ENCODE results near the gene HLCS. TPM values are rescaled to one million over a fixed set of nuclear protein-coding genes. Genes with fewer than 3 reads are reported as not detected.
"Not testable (repeated sequence)": the region's sequence is repeated elsewhere in the genome, so short reads cannot be mapped to it uniquely, and the experiment has no call there.

Gene HLCS
- total and polyA plus RNA-seq, 2 donors (not counting 3 experiments of a cell fraction or from before 2014, with no cell fraction given) = 6.7 to 17.2 TPM

DNA sequence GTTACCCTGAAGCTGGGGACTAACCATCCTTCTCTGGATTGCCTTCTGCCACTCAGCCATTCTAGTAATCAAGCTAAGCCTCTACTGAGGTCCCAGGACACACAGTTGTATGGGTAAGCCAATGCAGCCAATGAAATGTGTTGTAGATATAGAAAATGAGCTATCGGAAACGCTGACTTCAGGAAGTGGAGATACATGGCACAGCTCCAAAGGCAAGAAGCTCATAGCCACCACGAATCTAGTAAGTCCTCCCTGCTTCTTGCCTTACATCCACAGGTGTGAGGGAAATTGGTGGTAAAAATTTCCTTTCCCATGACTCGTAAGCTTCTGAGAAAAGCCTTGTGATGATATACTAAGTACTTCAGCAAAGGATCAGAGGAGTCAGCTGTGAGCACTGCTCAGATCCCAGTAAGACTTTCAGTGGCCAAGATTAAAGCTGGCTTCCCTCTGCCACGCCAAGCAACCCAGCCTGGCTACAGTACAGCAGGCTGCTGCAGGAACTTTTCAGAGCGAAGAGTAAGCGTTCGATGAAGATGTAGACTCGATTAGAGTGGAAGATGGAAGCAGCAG, 149.8 kb downstream of the HLCS start:
- FAIRE-seq (no peak), DNase-seq (ENCODE audit: low read depth, low spot score) (peak; percentile 8)
- intact Hi-C loops (cut with micrococcal nuclease) = no loop called here
- TF ChIP-seq EZH2 (IDR thresholded peaks at IDR 0.05; ENCODE audit: borderline replicate concordance, low read depth, low read length, severe bottlenecking) (no peak), FOS (IDR thresholded peaks at IDR 0.05; ENCODE audit: borderline replicate concordance, insufficient read depth, low read length) (no peak), MYC (IDR thresholded peaks at IDR 0.05; ENCODE audit: low read depth, low read length) (no peak), JUN (IDR thresholded peaks at IDR 0.05; ENCODE audit: borderline replicate concordance, insufficient read depth, insufficient read length, low read depth) (no peak), POLR2A (IDR thresholded peaks at IDR 0.05; ENCODE audit: low read depth, low read length) (no peak), GATA2 (IDR thresholded peaks at IDR 0.05; ENCODE audit: insufficient read depth, insufficient read length, low read depth, low read length) (no peak), POLR2AphosphoS5 (IDR thresholded peaks at IDR 0.05; ENCODE audit: insufficient read depth, low read depth, low read length) (no peak)
- TF ChIP-seq, protein P1, sequence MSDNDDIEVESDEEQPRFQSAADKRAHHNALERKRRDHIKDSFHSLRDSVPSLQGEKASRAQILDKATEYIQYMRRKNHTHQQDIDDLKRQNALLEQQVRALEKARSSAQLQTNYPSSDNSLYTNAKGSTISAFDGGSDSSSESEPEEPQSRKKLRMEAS (IDR thresholded peaks at IDR 0.05; ENCODE audit: insufficient read depth, insufficient read length) = no peak
- TF ChIP-seq, protein P2, sequence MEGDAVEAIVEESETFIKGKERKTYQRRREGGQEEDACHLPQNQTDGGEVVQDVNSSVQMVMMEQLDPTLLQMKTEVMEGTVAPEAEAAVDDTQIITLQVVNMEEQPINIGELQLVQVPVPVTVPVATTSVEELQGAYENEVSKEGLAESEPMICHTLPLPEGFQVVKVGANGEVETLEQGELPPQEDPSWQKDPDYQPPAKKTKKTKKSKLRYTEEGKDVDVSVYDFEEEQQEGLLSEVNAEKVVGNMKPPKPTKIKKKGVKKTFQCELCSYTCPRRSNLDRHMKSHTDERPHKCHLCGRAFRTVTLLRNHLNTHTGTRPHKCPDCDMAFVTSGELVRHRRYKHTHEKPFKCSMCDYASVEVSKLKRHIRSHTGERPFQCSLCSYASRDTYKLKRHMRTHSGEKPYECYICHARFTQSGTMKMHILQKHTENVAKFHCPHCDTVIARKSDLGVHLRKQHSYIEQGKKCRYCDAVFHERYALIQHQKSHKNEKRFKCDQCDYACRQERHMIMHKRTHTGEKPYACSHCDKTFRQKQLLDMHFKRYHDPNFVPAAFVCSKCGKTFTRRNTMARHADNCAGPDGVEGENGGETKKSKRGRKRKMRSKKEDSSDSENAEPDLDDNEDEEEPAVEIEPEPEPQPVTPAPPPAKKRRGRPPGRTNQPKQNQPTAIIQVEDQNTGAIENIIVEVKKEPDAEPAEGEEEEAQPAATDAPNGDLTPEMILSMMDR (IDR thresholded peaks at IDR 0.05; ENCODE audit: extremely low read depth in 1 of 2, insufficient read depth in 1 of 2, low read depth in 1 of 2, low read length in 2 of 2) = no peak
- Histone ChIP-seq H3K4me1 (ENCODE audit: control insufficient read depth, extremely low read depth, insufficient read depth, low read length) (no peaks in the 10 kb centered on the region), H4K20me1 (replicated peaks; ENCODE audit: control insufficient read depth, extremely low read depth, insufficient read depth, low read length) (no peaks in the 10 kb centered on the region), H3K9me3 (replicated peaks; ENCODE audit: control insufficient read depth, insufficient read depth, low read length) (no peaks in the 10 kb centered on the region), H3K9me1 (replicated peaks; ENCODE audit: control insufficient read depth, extremely low read depth, insufficient read depth, low read length) (no peaks in the 10 kb centered on the region), H3K79me2 (ENCODE audit: control insufficient read depth, insufficient read depth, low read length) (no peaks in the 10 kb centered on the region), H2AFZ (ENCODE audit: low read depth, low read length) (no peak overlapping the region), H3K36me3 (ENCODE audit: control insufficient read depth in 2 of 2, extremely low read depth in 1 of 2, insufficient read depth in 2 of 2, low read length in 2 of 2) (no peaks in the 10 kb centered on the region), H3K4me2 (ENCODE audit: insufficient read depth, low read length) (no peak overlapping the region), H3K9ac (replicated peaks; ENCODE audit: extremely low read depth, insufficient read depth, low read length) (no peak overlapping the region), H3K27me3 (ENCODE audit: control insufficient read depth in 2 of 2, insufficient read depth in 2 of 2, low read length in 2 of 2) (no peaks in the 10 kb centered on the region), H3K4me3 (replicated peaks in 1 of 3; ENCODE audit: insufficient read depth in 1 of 3, low read depth in 1 of 3, low read length in 3 of 3) (no peak overlapping the region), H3K27ac (ENCODE audit: insufficient read depth, low read depth, low read length) (no peak overlapping the region)
- ChIA-PET POLR2A (no interaction called here), CTCF (interaction anchor here (1.1 to 1.2 kb wide), 3 partner anchors 69 to 101 kb away, joined by 3 to 5 read pairs (median 4); no protein-coding TSS in a partner anchor)
- dilution Hi-C loops (cut with MboI; ENCODE audit: extremely low pct_ligation_motif_present, low sequenced_read_pairs) = no loop called here
- no TSS peak for BruUV-seq (replicated peaks)

DNA sequence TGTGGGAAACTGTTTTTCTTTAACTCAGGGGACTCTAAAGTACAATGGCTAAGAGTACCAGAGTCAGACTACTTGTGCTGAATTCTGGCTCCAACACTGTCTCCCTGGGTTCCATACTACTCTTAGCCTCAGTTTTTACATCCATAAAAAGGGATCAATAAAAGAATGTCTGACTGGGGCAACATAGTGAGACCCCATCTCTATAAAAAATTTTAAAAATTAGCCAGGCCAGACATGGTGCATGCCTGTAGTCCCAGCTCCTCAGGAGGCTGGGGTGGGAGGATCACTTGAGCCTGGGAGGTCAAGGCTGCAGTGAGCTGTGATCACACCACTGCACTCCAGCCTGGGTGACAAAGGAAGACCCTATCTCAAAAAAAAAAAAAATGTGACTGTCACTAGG, 150.4 kb downstream of the HLCS start:
- H3K9me1 ChIP-seq (replicated peaks; ENCODE audit: control insufficient read depth, extremely low read depth, insufficient read depth, low read length); H2AFZ ChIP-seq (ENCODE audit: low read depth, low read length); H4K20me1 ChIP-seq (replicated peaks; ENCODE audit: control insufficient read depth, extremely low read depth, insufficient read depth, low read length); H3K4me1 ChIP-seq (ENCODE audit: control insufficient read depth, extremely low read depth, insufficient read depth, low read length); intact Hi-C loops (cut with micrococcal nuclease); H3K79me2 ChIP-seq (ENCODE audit: control insufficient read depth, insufficient read depth, low read length); H3K9ac ChIP-seq (replicated peaks; ENCODE audit: extremely low read depth, insufficient read depth, low read length); H3K9me3 ChIP-seq (replicated peaks; ENCODE audit: control insufficient read depth, insufficient read depth, low read length); H3K27me3 ChIP-seq (ENCODE audit: control insufficient read depth in 2 of 2, insufficient read depth in 2 of 2, low read length in 2 of 2); BruUV-seq (replicated peaks); DNase-seq (ENCODE audit: low read depth, low spot score); POLR2A ChIA-PET; H3K4me2 ChIP-seq (ENCODE audit: insufficient read depth, low read length); H3K36me3 ChIP-seq (ENCODE audit: control insufficient read depth in 2 of 2, extremely low read depth in 1 of 2, insufficient read depth in 2 of 2, low read length in 2 of 2); H3K27ac ChIP-seq (ENCODE audit: insufficient read depth, low read depth, low read length); FAIRE-seq; H3K4me3 ChIP-seq (replicated peaks in 1 of 3; ENCODE audit: insufficient read depth in 1 of 3, low read depth in 1 of 3, low read length in 3 of 3); dilution Hi-C loops (cut with MboI; ENCODE audit: extremely low pct_ligation_motif_present, low sequenced_read_pairs): not testable (repeated sequence)
- CTCF ChIA-PET = interaction anchor here (1.1 to 1.2 kb wide), 3 partner anchors 69 to 101 kb away, joined by 3 to 5 read pairs (median 4); no protein-coding TSS in a partner anchor

Measured in endothelial cell of umbilical vein (primary cell).